ENCODE measurements around the gene ITGAX. TPM values are rescaled to one million over a fixed set of nuclear protein-coding genes. Genes with fewer than 3 reads are reported as not detected.
"Not testable (repeated sequence)": the region's sequence is repeated elsewhere in the genome, so short reads cannot be mapped to it uniquely, and the experiment has no call there.

The ITGAX gene
- total RNA-seq, 1 experiment from 2014 or later = not detected

DNA sequence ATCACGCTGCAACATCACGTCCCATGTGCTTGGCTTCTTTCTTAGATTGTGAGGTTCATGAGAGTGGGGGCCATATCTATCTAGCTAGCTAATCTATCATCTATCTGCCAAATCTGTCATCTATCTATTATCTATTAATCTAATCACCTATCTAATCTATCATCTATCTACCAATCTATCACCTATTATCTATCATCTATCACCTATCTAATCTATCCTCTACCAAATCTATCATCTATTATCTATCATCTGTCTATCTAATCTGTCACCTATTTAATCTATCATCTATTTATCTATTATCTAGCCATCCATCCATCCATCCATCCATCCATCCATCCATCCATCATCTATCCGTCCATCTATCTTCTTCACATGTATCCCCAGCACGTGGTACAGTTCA, 59.0 kb downstream of the ITGAX start:
- no peaks in the 10 kb centered on the region for H3K36me3 Mint-ChIP-seq (ENCODE audit: insufficient read depth, unreplicated experiment)
- no peaks in the 10 kb centered on the region for H3K4me1 Mint-ChIP-seq (ENCODE audit: low read depth, unreplicated experiment)

DNA sequence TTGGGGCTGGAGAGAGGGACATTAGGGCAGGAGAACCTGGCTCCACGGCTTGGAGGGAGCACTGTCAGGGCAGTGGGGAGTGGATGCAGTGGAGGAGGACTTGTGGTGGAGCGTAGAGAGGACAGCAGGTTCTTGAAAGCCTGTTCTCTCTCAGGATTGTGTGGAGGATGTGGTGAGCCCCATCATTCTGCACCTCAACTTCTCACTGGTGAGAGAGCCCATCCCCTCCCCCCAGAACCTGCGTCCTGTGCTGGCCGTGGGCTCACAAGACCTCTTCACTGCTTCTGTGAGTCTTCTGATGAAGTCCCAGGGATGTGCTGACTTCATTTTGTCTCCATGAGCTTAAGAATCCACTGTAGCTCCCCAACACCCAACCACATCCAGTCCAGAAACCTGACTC, 59.7 kb downstream of the ITGAX start:
- POLR2A ChIA-PET = no interaction called here
- H3K9me3 Mint-ChIP-seq (ENCODE audit: unreplicated experiment) = no peaks in the 10 kb centered on the region

More for the DNA sequence above, 59.0 kb downstream of the ITGAX start:
- no peaks in the 10 kb centered on the region for H3K9me3 Mint-ChIP-seq (ENCODE audit: unreplicated experiment)
- Histone ChIP-seq H3K4me3 (ENCODE audit: low read depth, low read length) (no peak overlapping the region), H3K9me3 (no peaks in the 10 kb centered on the region), H3K36me3 (ENCODE audit: control insufficient read depth, insufficient read depth, low read length) (no peaks in the 10 kb centered on the region), H3K27me3 (replicated peaks; ENCODE audit: control insufficient read depth, insufficient read depth, low read length) (no peaks in the 10 kb centered on the region), H3K4me1 (no peaks in the 10 kb centered on the region)
- intact Hi-C loops (cut with micrococcal nuclease; ENCODE audit: unreplicated experiment) = no loop called here
- CTCF ChIA-PET = no interaction called here
- no TSS peak for BruUV-seq (replicated peaks)
- no peak for DNase-seq
- no peak overlapping the region for H3K4me3 Mint-ChIP-seq (ENCODE audit: unreplicated experiment)
- POLR2A ChIA-PET = no interaction called here
- H3K27me3 Mint-ChIP-seq (ENCODE audit: insufficient read depth, unreplicated experiment) = peaks cover 27% of the 10 kb centered on the region
- no peak overlapping the region for H3K27ac Mint-ChIP-seq (ENCODE audit: unreplicated experiment)
- TF ChIP-seq, protein P1, sequence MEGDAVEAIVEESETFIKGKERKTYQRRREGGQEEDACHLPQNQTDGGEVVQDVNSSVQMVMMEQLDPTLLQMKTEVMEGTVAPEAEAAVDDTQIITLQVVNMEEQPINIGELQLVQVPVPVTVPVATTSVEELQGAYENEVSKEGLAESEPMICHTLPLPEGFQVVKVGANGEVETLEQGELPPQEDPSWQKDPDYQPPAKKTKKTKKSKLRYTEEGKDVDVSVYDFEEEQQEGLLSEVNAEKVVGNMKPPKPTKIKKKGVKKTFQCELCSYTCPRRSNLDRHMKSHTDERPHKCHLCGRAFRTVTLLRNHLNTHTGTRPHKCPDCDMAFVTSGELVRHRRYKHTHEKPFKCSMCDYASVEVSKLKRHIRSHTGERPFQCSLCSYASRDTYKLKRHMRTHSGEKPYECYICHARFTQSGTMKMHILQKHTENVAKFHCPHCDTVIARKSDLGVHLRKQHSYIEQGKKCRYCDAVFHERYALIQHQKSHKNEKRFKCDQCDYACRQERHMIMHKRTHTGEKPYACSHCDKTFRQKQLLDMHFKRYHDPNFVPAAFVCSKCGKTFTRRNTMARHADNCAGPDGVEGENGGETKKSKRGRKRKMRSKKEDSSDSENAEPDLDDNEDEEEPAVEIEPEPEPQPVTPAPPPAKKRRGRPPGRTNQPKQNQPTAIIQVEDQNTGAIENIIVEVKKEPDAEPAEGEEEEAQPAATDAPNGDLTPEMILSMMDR (IDR thresholded peaks at IDR 0.05; ENCODE audit: insufficient read depth in 1 of 2, low read depth in 1 of 2, low read length in 1 of 2, severe bottlenecking in 1 of 2, unreplicated experiment in 1 of 2) = no peak

DNA sequence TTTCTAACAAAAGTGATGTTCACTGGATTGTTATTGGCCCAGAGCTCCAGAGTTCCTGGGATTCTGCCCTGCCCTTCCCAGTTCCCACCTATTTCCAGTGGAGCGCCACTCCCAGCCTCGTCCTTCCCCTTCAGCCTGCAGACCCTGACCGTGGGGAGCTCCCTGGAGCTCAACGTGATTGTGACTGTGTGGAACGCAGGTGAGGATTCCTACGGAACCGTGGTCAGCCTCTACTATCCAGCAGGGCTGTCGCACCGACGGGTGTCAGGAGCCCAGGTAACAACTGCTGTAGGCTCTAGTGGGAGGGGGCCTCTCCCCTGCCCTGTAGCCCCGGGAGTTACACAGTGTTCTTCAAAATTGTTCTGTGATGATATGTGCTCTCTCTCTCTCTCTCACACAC, 61.4 kb downstream of the ITGAX start:
- no peak overlapping the region for H3K4me3 Mint-ChIP-seq (ENCODE audit: unreplicated experiment)
- H3K9me3 Mint-ChIP-seq (ENCODE audit: unreplicated experiment) = no peaks in the 10 kb centered on the region
- Histone ChIP-seq H3K27me3 (replicated peaks; ENCODE audit: control insufficient read depth, insufficient read depth, low read length) (no peaks in the 10 kb centered on the region), H3K4me3 (ENCODE audit: low read depth, low read length) (no peak overlapping the region), H3K9me3 (no peaks in the 10 kb centered on the region), H3K36me3 (ENCODE audit: control insufficient read depth, insufficient read depth, low read length) (no peaks in the 10 kb centered on the region), H3K4me1 (no peaks in the 10 kb centered on the region)
- no TSS peak for BruUV-seq (replicated peaks)
- H3K27me3 Mint-ChIP-seq (ENCODE audit: insufficient read depth, unreplicated experiment) = peaks cover 28% of the 10 kb centered on the region
- ChIA-PET POLR2A (no interaction called here), CTCF (no interaction called here)
- intact Hi-C loops (cut with micrococcal nuclease; ENCODE audit: unreplicated experiment) = no loop called here
- no peaks in the 10 kb centered on the region for H3K36me3 Mint-ChIP-seq (ENCODE audit: insufficient read depth, unreplicated experiment)
- no peak overlapping the region for H3K27ac Mint-ChIP-seq (ENCODE audit: unreplicated experiment)
- TF ChIP-seq, protein P1 (IDR thresholded peaks at IDR 0.05; ENCODE audit: insufficient read depth in 1 of 2, low read depth in 1 of 2, low read length in 1 of 2, severe bottlenecking in 1 of 2, unreplicated experiment in 1 of 2) = no peak
- H3K4me1 Mint-ChIP-seq (ENCODE audit: low read depth, unreplicated experiment) = no peaks in the 10 kb centered on the region
- no peak for DNase-seq

More for the DNA sequence above, 59.7 kb downstream of the ITGAX start:
- no TSS peak for BruUV-seq (replicated peaks)
- H3K27ac Mint-ChIP-seq (ENCODE audit: unreplicated experiment) = no peak overlapping the region
- H3K36me3 ChIP-seq (ENCODE audit: control insufficient read depth, insufficient read depth, low read length) = no peaks in the 10 kb centered on the region
- TF ChIP-seq, protein P1 (IDR thresholded peaks at IDR 0.05; ENCODE audit: insufficient read depth in 1 of 2, low read depth in 1 of 2, low read length in 1 of 2, severe bottlenecking in 1 of 2, unreplicated experiment in 1 of 2) = no peak
- no peaks in the 10 kb centered on the region for H3K4me1 ChIP-seq
- peaks cover 26% of the 10 kb centered on the region for H3K27me3 Mint-ChIP-seq (ENCODE audit: insufficient read depth, unreplicated experiment)
- no peak for DNase-seq
- H3K36me3 Mint-ChIP-seq (ENCODE audit: insufficient read depth, unreplicated experiment) = no peaks in the 10 kb centered on the region
- intact Hi-C loops (cut with micrococcal nuclease; ENCODE audit: unreplicated experiment) = no loop called here
- CTCF ChIA-PET = no interaction called here
- no peaks in the 10 kb centered on the region for H3K9me3 ChIP-seq
- H3K4me3 Mint-ChIP-seq (ENCODE audit: unreplicated experiment) = no peak overlapping the region
- no peaks in the 10 kb centered on the region for H3K27me3 ChIP-seq (replicated peaks; ENCODE audit: control insufficient read depth, insufficient read depth, low read length)
- H3K4me3 ChIP-seq (ENCODE audit: low read depth, low read length) = no peak overlapping the region
- no peaks in the 10 kb centered on the region for H3K4me1 Mint-ChIP-seq (ENCODE audit: low read depth, unreplicated experiment)

DNA sequence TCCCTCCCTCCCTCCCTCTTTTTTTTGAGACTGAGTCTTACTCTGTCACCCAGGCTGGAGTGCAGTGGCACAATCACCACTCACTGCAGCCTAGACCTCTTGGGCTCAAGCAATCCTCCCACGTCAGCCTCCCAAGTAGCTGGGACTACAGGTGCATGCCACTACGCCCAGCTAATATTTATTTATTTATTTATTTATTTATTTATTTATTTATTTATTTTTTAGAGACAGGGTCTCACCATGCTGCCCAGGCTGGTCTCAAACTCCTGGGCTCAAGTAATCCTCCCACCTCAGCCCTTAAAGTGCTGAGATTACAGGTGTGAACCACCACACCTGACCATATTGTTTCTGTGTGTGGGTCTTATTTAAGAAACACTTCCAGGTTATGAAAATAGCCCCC, 62.1 kb downstream of the ITGAX start:
- DNase-seq; H3K4me3 ChIP-seq (ENCODE audit: low read depth, low read length); CTCF ChIA-PET; POLR2A ChIA-PET; H3K36me3 ChIP-seq (ENCODE audit: control insufficient read depth, insufficient read depth, low read length); H3K9me3 Mint-ChIP-seq (ENCODE audit: unreplicated experiment); H3K4me1 ChIP-seq; H3K4me1 Mint-ChIP-seq (ENCODE audit: low read depth, unreplicated experiment); BruUV-seq (replicated peaks); H3K36me3 Mint-ChIP-seq (ENCODE audit: insufficient read depth, unreplicated experiment); H3K4me3 Mint-ChIP-seq (ENCODE audit: unreplicated experiment); H3K9me3 ChIP-seq; intact Hi-C loops (cut with micrococcal nuclease; ENCODE audit: unreplicated experiment); H3K27ac Mint-ChIP-seq (ENCODE audit: unreplicated experiment); H3K27me3 ChIP-seq (replicated peaks; ENCODE audit: control insufficient read depth, insufficient read depth, low read length): not testable (repeated sequence)
- H3K27me3 Mint-ChIP-seq (ENCODE audit: insufficient read depth, unreplicated experiment) = peaks cover 28% of the 10 kb centered on the region
